Stromal cell of bone marrow (primary cell): ENCODE results near the gene C4A.
A peak's percentile ranks its signal among the peaks of the same experiment; 100 is the strongest.
"Not testable (repeated sequence)": the region's sequence is repeated elsewhere in the genome, so short reads cannot be mapped to it uniquely, and the experiment has no call there.

Experiments used
- DNase-seq: peaks from one replicate; pipeline ENCODE4 v3.0.0-alpha.2; 2012; ENCODE audit warnings: low read depth

Gene C4A

DNA sequence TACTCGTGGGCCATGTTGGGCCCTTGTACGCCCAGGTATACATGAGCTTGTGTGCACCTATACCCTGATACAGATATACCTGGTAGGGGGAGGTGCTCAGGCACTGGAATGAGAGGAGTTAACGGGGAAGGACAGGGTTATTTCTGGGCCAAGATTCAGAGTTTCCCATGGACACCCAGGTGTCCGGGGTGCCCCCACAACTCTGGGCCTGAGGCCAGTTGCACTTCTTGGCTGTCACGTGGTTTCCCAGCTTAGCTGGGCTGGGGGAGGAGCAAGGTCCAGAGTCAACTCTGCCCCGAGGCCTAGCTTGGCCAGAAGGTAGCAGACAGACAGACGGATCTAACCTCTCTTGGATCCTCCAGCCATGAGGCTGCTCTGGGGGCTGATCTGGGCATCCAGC, at the start of gene C4A:
C4A (plus strand) TSS at position 314 of the 400 bp plus-strand sequence; CDS start at position 365, 51 bp downstream.
- DNase-seq = not testable (repeated sequence)

DNA sequence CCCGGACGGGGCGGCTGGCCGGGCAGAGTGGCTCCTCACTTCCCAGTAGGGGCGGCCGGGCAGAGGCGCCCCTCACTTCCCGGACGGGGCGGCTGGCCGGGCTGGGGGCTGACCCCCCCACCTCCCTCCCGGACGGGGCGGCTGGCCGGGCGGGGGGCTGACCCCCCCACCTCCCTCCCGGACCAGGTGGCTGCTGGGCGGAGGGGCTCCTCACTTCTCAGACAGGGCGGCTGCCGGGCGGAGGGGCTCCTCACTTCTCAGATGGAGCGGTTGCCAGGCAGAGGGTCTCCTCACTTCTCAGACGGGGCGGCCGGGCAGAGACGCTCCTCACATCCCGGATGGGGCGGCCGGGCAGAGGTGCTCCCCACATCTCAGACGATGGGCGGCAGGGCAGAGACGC, 49.7 kb upstream of the C4A start:
- DNase-seq = not testable (repeated sequence)

DNA sequence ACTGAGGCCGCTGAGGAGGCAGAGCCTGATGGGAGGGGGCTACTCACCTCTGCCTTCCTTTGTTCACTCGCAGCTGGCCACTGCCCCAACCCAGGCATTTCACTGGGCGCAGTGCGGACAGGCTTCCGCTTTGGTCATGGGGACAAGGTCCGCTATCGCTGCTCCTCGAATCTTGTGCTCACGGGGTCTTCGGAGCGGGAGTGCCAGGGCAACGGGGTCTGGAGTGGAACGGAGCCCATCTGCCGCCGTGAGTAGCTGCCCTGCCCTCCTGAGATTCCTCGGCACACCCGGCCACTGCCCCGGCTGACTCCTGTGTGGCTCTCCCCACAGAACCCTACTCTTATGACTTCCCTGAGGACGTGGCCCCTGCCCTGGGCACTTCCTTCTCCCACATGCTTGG, 48.3 kb upstream of the C4A start:
- no peak for DNase-seq

DNA sequence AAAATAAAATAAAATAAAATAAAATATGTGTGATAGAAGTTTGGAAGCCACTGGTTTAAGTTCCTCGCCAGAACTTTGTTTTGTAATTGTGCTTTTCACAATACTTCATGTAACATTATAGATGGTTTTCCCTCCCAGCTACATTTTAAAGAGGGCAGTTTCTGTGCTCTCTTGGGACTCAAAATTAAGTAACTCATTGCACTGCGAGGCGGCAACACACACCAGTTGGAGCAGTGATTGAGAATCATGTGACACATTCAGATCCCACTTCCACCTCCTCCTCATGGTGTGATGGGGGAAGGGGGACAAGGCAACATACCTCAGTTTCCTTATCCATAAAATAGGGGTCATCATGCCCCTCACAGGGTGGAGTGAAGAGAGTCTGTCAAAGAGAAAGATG, 46.8 kb upstream of the C4A start:
- DNase-seq = no peak

DNA sequence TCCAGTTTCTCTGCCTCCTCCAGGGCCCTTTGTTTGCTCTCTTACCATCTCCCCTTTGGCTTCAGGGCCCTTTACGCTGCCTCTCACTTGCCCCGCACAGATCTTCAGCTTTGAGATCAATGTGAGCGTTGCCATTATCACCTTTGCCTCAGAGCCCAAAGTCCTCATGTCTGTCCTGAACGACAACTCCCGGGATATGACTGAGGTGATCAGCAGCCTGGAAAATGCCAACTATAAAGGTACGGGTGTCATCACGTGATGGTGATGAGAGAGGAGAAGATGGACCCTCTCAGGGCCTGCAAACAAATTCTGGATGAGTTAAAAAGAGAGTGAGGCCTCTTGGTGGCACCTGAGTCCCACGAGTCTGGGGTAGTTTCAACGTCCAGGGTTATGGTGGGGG, 46.0 kb upstream of the C4A start:
- no peak for DNase-seq

DNA sequence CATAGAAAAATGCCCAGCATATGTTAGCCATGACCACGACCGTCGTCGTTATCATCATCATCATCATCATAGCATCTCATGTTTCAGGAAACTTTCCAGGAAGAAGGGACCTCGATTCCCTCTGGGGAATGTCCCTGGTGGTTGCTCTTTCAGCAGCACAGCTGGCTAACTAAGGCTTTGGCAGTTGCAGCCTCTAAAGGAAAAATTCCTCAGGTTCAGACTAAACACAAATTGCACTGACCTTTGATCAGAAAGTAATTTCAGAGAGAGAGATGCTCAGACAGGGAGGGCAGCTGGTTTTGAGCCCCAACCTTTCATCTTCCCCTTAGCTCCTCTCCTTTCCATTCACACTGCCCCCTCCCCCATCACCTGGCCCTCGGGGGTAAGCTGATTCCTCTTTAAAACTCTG, 41.6 kb upstream of the C4A start:
- DNase-seq = no peak

DNA sequence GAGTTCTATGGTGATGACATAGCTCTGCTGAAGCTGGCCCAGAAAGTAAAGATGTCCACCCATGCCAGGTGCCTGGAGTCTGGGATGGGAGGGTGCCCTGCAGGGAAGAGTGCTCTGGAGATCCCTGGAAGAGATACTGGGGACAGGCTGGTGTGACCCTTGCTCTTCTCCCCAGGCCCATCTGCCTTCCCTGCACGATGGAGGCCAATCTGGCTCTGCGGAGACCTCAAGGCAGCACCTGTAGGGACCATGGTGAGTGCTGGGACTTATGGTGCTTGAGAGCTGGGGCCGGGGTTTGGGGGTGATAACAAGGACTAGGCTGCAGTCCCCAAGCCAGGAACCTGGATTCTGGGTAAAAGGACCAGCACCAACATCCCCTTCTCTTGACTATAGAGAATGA, 38.1 kb upstream of the C4A start:
- no peak for DNase-seq

DNA sequence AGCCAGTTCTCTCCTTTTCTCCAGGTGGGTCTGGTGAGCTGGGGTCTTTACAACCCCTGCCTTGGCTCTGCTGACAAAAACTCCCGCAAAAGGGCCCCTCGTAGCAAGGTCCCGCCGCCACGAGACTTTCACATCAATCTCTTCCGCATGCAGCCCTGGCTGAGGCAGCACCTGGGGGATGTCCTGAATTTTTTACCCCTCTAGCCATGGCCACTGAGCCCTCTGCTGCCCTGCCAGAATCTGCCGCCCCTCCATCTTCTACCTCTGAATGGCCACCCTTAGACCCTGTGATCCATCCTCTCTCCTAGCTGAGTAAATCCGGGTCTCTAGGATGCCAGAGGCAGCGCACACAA, 36.7 kb upstream of the C4A start:
- DNase-seq = no peak

DNA sequence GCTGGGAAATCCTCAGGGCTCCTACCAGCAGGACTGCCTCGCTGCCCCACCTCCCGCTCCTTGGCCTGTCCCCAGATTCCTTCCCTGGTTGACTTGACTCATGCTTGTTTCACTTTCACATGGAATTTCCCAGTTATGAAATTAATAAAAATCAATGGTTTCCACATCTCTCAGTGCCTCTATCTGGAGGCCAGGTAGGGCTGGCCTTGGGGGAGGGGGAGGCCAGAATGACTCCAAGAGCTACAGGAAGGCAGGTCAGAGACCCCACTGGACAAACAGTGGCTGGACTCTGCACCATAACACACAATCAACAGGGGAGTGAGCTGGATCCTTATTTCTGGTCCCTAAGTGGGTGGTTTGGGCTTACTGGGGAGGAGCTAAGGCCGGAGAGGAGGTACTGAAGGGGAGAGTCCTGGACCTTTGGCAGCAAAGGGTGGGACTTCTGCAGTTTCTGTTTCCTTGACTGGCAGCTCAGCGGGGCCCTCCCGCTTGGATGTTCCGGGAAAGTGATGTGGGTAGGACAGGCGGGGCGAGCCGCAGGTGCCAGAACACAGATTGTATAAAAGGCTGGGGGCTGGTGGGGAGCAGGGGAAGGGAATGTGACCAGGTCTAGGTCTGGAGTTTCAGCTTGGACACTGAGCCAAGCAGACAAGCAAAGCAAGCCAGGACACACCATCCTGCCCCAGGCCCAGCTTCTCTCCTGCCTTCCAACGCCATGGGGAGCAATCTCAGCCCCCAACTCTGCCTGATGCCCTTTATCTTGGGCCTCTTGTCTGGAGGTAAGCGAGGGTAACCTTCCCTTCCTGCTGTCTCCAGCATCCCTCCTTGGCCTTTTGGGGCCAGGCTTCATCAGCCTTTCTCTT, 36.1 kb upstream of the C4A start, which contains the start of gene CFB:
CFB (plus strand) TSS at position 589 of the 863 bp plus-strand sequence; CDS start at position 716, 127 bp downstream.
- DNase-seq = peak; percentile 91

DNA sequence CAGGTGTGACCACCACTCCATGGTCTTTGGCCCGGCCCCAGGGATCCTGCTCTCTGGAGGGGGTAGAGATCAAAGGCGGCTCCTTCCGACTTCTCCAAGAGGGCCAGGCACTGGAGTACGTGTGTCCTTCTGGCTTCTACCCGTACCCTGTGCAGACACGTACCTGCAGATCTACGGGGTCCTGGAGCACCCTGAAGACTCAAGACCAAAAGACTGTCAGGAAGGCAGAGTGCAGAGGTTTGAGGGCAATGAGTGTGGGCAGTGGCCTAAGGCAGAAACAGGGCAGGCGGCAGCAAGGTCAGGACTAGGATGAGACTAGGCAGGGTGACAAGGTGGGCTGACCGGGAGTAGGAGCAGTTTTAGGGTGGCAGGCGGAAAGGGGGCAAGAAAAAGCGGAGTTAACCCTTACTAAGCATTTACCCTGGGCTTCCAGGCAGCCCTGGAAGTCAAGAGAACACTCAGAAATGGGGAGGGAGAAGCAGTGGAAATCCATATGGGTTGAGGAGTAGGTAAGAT, 35.4 kb upstream of the C4A start:
- DNase-seq = no peak

DNA sequence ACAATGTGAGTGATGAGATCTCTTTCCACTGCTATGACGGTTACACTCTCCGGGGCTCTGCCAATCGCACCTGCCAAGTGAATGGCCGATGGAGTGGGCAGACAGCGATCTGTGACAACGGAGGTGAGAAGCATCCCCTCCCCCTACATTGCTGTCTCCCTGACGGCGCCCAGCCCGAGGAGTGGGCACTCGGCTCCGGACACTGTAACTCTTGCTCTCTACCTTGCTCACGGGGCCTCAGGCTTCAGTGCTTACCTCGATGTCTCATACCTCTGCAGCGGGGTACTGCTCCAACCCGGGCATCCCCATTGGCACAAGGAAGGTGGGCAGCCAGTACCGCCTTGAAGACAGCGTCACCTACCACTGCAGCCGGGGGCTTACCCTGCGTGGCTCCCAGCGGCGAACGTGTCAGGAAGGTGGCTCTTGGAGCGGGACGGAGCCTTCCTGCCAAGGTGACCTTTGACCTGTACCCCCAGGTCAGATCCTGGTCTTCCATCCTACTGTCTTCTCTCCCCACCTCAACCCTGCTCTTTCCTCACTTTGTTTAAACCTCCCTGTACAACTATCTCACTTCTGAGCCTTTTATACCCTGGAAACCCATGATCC, 34.7 kb upstream of the C4A start:
- DNase-seq = no peak

DNA sequence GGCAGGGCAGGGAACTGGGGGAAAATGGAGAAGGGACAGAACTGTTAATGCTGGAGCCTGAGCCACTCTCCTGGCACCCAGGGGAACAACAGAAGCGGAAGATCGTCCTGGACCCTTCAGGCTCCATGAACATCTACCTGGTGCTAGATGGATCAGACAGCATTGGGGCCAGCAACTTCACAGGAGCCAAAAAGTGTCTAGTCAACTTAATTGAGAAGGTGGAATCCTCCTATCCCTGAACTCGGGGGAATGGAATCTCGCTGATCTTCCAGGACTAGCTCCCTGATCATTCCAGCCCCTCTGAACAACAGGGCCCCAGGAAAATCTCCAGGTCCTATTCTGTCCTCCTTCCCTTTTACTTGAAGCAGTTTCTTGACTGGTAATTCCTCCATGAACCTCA, 34.0 kb upstream of the C4A start:
- DNase-seq = no peak

DNA sequence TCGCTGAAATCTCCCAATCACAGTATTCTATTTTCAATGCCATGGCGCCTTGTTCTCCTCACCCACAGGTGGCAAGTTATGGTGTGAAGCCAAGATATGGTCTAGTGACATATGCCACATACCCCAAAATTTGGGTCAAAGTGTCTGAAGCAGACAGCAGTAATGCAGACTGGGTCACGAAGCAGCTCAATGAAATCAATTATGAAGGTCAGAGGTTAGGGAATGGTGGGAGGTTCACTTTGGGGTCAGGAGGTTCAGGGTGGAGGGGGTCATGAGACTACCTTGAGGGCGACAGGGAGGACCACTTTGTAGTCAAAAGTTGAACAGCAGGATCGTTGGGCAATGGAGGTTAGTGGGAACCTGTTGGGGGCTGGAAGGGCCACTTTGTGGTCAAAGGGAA, 33.6 kb upstream of the C4A start:
- no peak for DNase-seq

DNA sequence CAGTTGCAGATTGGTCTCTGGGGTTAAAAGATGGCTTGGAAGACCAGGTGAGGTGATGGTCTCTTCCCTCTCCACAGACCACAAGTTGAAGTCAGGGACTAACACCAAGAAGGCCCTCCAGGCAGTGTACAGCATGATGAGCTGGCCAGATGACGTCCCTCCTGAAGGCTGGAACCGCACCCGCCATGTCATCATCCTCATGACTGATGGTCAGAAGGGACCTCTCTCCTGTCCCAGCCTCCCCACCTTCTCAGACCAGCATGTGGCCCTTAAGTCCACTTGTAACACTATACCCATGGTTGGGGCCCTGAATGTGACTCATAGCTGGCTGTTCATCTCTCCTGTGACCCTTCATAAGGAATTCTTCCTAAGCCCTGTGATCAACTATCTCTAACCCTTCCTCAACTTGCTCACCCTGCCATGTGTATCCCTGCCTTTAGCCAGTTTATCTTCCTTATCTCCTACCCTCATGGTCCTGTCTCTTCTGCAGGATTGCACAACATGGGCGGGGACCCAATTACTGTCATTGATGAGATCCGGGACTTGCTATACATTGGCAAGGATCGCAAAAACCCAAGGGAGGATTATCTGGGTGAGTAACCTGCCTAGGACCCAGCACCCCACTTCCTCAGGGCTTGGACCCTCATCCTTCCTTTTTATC, 33.0 kb upstream of the C4A start:
- peak; percentile 46 for DNase-seq

DNA sequence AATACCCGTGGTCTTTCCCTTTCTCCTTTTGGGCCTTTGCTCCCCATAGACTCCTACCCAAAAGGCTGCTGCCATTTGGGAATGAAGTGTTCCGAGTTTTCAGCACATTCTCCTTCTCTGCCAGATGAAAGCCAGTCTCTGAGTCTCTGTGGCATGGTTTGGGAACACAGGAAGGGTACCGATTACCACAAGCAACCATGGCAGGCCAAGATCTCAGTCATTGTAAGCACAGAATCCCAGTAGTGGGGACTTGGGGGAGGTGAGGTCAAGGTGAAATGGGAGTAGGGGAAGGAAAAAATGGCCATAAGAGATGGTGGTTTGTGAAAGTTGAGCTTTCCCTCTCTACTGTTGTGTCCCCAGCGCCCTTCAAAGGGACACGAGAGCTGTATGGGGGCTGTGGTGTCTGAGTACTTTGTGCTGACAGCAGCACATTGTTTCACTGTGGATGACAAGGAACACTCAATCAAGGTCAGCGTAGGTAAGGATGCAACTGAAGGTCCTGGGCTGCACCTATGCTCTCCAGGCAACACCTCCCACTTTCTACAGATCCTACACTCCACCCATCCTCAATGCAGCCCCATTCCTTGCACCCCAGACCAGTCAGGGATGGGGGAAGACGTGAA, 31.8 kb upstream of the C4A start:
- DNase-seq = no peak

DNA sequence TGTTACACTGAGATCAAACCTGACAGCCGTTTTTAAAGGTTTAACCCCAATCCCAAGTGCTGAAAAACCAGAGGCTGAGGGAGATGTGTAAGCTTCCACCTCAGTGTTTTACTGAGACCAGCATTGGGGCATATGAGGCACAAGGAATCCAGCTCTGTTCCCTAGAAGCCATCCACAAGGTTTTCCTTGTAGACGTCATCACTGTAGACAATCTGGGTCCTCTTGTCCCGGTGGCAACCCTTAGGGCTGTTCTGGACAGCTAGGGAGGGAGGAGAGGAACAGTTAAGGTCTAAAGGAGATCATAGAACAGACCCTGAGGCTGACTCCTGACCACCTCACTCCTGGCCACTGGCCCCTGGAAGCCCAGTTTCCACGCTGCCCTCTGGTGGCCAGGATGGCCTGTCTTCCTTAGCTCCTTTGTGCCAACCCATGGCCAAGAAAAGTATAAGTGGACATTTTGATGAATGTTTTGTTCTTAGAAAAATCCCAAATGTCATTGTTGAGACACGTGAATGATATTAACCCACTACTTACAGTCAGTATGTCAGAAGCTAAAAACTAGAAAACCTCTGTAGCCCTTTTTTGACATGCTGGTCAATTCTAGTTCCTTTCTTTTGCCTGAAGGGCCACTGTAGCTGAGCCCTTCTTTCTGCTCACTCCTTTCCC, 29.6 kb upstream of the C4A start:
- peak; percentile 60 for DNase-seq

DNA sequence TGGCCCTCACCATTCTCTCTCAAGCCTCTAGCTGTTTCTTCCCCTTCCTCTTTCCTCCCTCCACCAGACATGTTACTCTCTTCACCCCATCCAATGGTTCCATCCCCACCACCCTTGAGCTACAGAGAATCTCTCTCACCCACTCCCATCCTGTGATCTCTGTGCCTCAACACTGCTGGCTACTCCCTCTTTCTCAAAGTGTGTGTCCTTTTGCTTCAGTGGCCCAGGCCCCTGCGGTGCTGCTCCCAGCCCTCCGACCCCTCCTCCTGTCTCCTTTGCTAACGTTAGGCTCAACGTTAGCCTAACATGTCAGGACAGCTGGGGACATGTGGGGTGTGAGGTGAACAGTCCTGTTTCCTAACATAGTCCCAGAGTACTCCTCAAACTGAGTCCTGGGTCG, 29.0 kb upstream of the C4A start:
- no peak for DNase-seq

DNA sequence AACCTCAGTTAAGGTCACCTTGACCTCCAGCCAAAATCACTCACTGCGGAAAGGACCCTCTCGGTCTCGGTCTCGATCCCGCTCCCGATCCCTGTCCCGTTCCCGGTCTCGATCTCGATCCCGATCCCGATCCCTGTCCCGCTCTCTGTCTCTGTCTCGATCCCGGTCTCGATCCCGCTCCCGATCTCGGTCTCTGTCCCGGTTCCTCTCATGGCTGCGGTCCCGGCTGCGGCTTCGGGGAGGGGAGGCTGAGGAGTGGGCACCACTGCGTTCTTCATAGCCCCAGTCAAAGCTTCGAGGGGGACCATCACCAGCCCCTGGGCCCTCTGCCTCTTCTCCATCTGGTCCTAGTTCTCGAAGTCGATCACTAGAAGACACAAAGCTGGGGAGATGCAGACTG, 27.3 kb upstream of the C4A start:
- DNase-seq = no peak

DNA sequence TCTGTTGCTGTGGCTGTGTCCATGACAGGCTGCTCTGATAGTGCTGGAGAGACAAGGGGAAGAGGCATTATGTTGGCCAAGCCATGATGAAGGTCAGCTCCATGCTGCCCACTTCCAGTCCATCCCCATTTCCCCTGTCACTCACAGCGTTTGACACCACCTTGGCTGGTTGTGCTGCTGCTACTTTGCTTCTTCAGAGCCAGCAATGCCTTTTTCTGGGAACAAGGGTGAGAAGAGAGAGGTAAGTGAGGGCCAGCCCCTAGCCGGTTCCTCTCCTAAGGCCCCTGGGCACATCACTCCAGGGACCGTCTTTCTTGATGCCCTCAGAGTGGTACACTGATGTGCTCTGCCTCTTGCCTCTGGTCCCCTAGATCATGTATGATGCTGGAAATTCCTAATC, 25.1 kb upstream of the C4A start:
- no peak for DNase-seq

DNA sequence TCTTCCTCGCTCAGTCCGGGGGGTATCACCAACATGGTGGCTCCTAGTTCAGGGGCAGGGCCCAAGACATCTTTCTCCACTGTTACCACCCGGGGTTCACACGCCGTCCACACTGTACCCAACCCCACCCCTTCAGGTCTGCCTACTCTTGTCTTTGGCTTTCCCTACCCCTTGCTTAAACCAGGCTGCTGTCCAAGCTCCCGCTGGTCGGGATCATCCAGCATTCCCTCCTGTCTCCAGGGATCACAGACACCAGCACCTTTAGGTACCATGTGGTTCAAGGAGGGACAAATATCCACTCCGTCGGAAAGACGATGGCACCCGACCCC, 23.5 kb upstream of the C4A start:
- DNase-seq = no peak

DNA sequence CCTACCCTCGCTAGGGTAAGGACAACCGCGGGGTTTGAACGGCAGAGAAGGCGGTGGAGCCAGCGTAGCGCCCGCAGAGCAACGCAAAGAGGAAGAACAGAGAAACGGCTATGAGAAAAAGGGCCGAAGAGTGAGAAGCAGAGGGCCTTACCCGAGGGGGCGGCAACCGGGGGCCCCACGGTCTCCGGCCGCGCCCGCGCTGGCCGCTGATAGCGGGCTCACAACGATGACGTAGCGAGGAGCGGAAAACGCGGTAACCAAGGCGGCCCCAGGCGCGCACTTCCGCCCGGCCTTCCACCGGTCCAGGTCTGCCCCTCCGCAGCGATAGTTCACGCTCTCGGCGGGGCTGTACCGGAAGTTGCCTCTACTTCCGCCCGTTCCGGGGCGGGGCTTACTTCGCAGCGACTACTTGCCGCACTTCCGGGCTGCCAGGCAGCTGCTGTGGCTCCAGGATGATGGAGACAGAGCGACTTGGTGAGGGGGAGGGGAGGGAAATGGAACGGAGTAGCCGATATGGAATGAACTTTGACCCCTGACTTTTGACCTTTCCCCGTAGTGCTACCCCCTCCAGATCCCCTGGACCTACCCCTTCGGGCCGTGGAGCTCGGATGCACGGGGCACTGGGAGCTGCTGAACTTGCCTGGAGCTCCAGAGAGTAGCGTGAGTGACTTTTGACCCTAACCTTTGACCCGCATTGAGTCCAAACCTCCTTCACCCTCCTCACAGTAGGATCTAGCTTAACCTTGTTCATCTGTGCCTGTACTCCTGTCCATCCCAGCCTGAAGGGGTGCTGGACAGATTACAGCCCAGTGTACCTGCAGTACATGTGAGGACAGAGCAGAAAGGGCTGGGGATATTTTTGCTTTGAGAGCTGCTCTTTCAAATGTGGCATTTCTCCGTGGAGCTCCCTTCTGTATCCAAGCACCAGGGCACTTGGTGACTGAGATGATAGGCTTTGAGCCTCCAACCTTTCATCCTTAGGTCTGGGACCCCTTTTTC, 22.8 kb upstream of the C4A start, which contains the start of the genes NELFE and SKIC2:
NELFE (minus strand) TSS at position 231 of the 999 bp plus-strand sequence. CDS start 525 bp downstream, outside the sequence.
SKIC2 (plus strand) TSS at position 435 of the 999 bp plus-strand sequence; CDS start at position 453, 18 bp downstream.
- DNase-seq = peak; percentile 96
